ENCODE data around the gene SSH2.

The SSH2 gene

GRCh38 chr17:29844339-29845048 is 85.5 kb downstream of the SSH2 start:
- DNase-seq (ENCODE audit: insufficient read length, low spot score) (no peak), FAIRE-seq (no peak)

- FAIRE-seq = no peak
Observed at GRCh38 chr17:29840884-29841283, 89.1 kb downstream of the SSH2 start.

GRCh38 chr17:29839656-29840055 is 90.4 kb downstream of the SSH2 start:
- DNase-seq (ENCODE audit: insufficient read length, low spot score) = no peak
- FAIRE-seq = no peak

More at GRCh38 chr17:29840884-29841283, 89.1 kb downstream of the SSH2 start:
- DNase-seq (ENCODE audit: insufficient read length, low spot score) = no peak

- DNase-seq (ENCODE audit: insufficient read length, low spot score) = no peak
- FAIRE-seq = peak; percentile 13
Observed at GRCh38 chr17:29838961-29839360, 91.1 kb downstream of the SSH2 start.

GRCh38 chr17:29837531-29837930 is 92.5 kb downstream of the SSH2 start:
- FAIRE-seq (no peak), DNase-seq (ENCODE audit: insufficient read length, low spot score) (no peak)

GRCh38 chr17:29836643-29837042 is 93.4 kb downstream of the SSH2 start:
- no peak for FAIRE-seq

GRCh38 chr17:29835435-29836351 is 94.3 kb downstream of the SSH2 start:
- FAIRE-seq (no peak), DNase-seq (ENCODE audit: insufficient read length, low spot score) (no peak)

More at GRCh38 chr17:29836643-29837042, 93.4 kb downstream of the SSH2 start:
- DNase-seq (ENCODE audit: insufficient read length, low spot score) = no peak

- DNase-seq (ENCODE audit: insufficient read length, low spot score) (no peak), FAIRE-seq (no peak)
Observed at GRCh38 chr17:29833801-29834200, 96.2 kb downstream of the SSH2 start.

- FAIRE-seq (no peak), DNase-seq (ENCODE audit: insufficient read length, low spot score) (no peak)
Observed at GRCh38 chr17:29828676-29829284, 101.2 kb downstream of the SSH2 start.

- FAIRE-seq = no peak
Observed at GRCh38 chr17:29827179-29827578, 102.8 kb downstream of the SSH2 start.

GRCh38 chr17:29826114-29826692 is 103.8 kb downstream of the SSH2 start:
- DNase-seq (ENCODE audit: insufficient read length, low spot score) (no peak), FAIRE-seq (no peak)

More at GRCh38 chr17:29827179-29827578, 102.8 kb downstream of the SSH2 start:
- DNase-seq (ENCODE audit: insufficient read length, low spot score) = no peak

GRCh38 chr17:29825604-29826003 is 104.4 kb downstream of the SSH2 start:
- no peak for DNase-seq (ENCODE audit: insufficient read length, low spot score)
- no peak for FAIRE-seq

GRCh38 chr17:29821897-29822296 is 108.1 kb downstream of the SSH2 start:
- DNase-seq (ENCODE audit: insufficient read length, low spot score) (no peak), FAIRE-seq (no peak)

GRCh38 chr17:29820425-29820824 is 109.6 kb downstream of the SSH2 start:
- no peak for DNase-seq (ENCODE audit: insufficient read length, low spot score)

GRCh38 chr17:29807520-29808361 is 122.3 kb downstream of the SSH2 start:
- peak; percentile 70 for DNase-seq (ENCODE audit: insufficient read length, low spot score)
- FAIRE-seq = no peak

More at GRCh38 chr17:29820425-29820824, 109.6 kb downstream of the SSH2 start:
- FAIRE-seq = no peak

GRCh38 chr17:29802246-29802645 is 127.8 kb downstream of the SSH2 start:
- FAIRE-seq (no peak), DNase-seq (ENCODE audit: insufficient read length, low spot score) (no peak)

- FAIRE-seq (no peak), DNase-seq (ENCODE audit: insufficient read length, low spot score) (no peak)
Observed at GRCh38 chr17:29800457-29800856, 129.6 kb downstream of the SSH2 start.

GRCh38 chr17:29796652-29797051 is 133.4 kb downstream of the SSH2 start:
- DNase-seq (ENCODE audit: insufficient read length, low spot score) = no peak
- FAIRE-seq = no peak

GRCh38 chr17:29793501-29793900 is 136.5 kb downstream of the SSH2 start:
- no peak for FAIRE-seq
- no peak for DNase-seq (ENCODE audit: insufficient read length, low spot score)
